Lung microvascular endothelial cell (primary cell): Measurements from ENCODE around the gene HIVEP1. TPM values are rescaled to one million over a fixed set of nuclear protein-coding genes. Genes with fewer than 3 reads are reported as not detected.
A peak's percentile ranks its signal among the peaks of the same experiment; 100 is the strongest.

Experiments
- DNase-seq, 2 donors: peaks; one replicate each; pipeline versions ENCODE4 v3.0.0 to v3.0.0-alpha.2; 2010; ENCODE audit warnings: low read depth in 2 of 2
- total RNA-seq: library from RNA; depleted of rRNA; stranded (reverse); fragments of >200 nt; gene quantifications from 2 replicates; pipeline ENCODE4 v1.2.1, GENCODE V29; 2014

Gene HIVEP1
- total RNA-seq, 1 donor from 2014 or later = 8.5 TPM

- no peak for DNase-seq
Measured at GRCh38 chr6:12116264-12116800, 104.2 kb downstream of the HIVEP1 start.

GRCh38 chr6:12116978-12117377, 104.9 kb downstream of the HIVEP1 start:
- DNase-seq = no peak

- no peak for DNase-seq
Measured at GRCh38 chr6:12118607-12119006, 106.5 kb downstream of the HIVEP1 start.

GRCh38 chr6:12119085-12119588, 107.0 kb downstream of the HIVEP1 start:
- DNase-seq = no peak

DNA sequence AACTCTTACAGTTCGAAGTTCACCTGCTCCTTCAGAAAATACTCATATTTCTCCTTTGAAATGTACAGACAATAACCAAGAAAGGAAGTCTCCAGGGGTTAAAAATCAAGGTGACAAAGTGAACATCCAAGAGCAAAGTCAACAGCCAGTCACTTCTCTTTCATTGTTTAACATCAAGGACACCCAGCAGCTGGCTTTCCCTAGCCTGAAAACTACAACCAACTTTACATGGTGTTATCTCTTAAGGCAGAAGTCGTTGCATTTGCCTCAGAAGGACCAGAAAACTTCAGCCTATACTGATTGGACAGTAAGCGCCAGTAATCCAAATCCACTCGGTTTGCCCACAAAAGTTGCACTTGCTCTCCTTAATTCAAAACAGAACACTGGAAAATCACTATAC, 113.3 kb downstream of the HIVEP1 start:
- DNase-seq = no peak

DNA sequence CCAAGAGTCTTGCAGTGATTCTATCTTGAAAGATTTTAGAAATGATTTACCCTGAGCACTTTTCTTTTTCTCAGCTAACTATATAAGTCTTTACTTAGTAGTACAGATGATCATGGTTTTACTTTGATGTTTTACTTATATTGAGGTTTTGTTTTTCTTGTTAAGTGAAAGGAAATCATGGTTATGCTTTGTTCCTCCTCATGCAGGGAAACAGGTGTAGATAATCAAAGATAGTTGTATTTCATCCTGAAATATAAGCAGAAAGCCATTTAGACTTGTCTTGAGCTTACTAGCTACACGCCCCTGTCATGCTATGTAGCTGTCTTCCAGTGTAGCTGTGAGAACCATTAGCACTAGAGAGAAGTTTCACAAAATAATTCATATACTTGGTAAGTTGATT, 113.9 kb downstream of the HIVEP1 start:
- no peak for DNase-seq

GRCh38 chr6:12129523-12129922, 117.4 kb downstream of the HIVEP1 start:
- DNase-seq = no peak

- DNase-seq = peak in 1 of 2 donors; percentile 48
Measured at GRCh38 chr6:12132351-12133222, 120.5 kb downstream of the HIVEP1 start.

- DNase-seq = no peak
Measured at GRCh38 chr6:12134581-12134980, 122.5 kb downstream of the HIVEP1 start.

- DNase-seq = no peak
Measured at GRCh38 chr6:12134991-12135390, 122.9 kb downstream of the HIVEP1 start.

DNA sequence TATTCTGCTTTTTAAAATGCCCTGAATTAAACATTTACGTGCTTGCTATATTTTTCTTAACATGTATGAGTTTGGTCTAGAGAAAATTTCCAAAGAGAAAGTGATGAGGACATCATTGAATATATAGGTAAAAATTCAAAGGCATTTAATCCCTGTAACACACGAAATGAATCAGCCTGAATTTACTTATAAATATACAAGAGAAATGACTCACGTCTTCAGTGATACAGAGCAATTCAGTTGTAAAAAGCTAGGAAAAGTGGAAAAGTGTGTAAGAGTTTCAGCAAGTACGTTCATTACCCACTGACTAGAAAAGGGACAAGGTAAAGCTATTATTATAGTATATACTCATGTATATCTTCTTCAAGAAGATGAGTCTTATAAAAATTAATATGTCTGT, 124.8 kb downstream of the HIVEP1 start:
- DNase-seq = peak in 1 of 2 donors; percentile 47

DNA sequence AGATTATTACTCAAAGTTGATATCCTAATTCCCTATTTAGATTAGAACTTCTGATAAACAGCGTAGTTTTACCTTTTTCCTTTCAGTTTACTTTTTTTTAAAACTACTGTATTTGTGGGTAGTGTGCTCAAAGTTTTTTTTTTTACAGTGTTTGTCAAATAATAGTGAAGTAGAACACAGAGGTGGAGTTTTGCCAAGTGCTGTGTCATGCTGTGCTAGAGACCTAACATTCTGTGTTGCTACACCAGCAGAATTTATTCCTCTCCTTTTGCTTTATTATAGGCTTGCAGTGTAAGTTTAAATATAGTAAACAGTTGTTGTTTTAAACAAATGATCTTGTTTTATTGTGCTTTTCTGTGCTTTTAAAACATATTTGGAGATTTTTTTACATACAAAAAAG, 125.4 kb downstream of the HIVEP1 start:
- DNase-seq = peak; percentile 85 to 90

GRCh38 chr6:12138381-12138780, 126.3 kb downstream of the HIVEP1 start:
- DNase-seq = no peak

- no peak for DNase-seq
Measured at GRCh38 chr6:12138936-12139335, 126.8 kb downstream of the HIVEP1 start.

DNA sequence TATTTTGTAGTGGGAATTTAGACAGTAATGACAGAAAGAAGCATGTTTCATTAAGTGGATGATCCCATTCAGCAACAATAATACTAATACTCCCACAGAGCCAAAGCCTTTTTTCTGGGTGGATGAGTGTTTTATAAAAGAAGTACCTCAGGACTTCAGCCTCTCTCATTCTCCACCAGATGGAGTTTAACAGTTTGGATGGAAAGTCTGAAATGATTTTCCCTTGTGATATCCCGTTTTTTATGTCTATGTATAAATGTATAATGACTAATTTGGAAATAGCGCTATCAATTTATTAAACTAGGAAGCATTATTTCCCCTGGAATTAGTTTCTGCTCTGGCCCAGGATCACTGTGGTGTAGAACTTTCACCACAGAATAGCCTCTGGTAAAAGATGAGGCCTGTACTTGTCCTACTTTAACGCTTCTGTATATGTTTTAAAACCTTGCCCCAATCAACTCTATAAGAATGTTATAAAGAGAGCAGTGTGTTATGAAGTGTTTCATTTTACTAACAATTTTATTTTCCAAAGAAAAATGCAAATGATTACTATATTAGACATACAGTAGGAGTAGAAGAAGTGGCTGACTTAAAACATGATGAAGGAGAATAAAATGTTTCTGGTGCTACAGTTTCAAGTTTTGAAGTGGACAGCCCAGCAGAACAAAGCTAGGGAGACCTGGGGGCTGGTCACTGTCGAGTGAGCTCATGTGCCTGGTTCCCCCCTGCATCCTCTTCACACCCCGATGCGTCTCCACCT, 135.6 kb downstream of the HIVEP1 start:
- DNase-seq = peak; percentile 24 to 51

DNA sequence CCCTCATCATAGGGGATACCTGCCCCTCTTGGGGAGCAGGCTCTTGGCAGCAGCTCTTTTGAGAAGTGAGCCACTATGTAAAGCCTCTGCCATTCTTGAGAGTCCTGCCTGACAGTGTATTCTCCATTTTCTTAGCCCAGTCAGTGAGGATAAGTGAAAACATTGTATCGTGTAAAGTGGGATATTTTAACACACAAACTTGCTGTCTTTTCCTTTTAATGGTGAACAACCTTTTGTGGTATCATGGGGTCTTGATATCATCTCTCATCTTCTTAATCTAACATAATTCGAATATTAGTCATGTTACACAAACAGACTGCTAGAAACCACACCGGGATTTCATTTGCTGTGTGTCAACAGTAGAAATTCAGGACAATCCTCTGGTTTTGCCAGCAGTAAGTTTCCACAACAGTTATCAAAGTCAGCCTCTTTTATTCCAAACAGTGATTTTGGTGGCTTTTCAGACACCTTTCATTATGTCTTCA, 136.2 kb downstream of the HIVEP1 start:
- DNase-seq = peak; percentile 28 to 63

DNA sequence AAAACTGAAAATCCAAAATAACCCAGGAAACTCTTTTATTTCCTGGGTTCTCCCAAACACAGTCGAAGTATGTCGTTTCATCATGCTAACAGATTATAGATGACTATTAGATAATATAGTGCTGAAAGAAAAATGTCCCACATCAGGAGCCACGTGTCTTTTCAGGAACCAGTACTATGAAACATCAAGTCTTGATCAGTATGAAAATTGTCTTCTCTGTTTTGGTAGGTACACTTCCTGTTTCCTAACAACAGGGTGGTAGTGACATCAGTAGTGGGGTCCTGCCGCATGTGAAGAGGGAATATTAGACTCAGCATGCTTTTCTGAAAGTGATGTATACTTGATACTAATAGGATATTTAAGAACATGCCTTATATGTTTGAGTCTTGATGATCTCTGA, 136.7 kb downstream of the HIVEP1 start:
- DNase-seq = no peak

DNA sequence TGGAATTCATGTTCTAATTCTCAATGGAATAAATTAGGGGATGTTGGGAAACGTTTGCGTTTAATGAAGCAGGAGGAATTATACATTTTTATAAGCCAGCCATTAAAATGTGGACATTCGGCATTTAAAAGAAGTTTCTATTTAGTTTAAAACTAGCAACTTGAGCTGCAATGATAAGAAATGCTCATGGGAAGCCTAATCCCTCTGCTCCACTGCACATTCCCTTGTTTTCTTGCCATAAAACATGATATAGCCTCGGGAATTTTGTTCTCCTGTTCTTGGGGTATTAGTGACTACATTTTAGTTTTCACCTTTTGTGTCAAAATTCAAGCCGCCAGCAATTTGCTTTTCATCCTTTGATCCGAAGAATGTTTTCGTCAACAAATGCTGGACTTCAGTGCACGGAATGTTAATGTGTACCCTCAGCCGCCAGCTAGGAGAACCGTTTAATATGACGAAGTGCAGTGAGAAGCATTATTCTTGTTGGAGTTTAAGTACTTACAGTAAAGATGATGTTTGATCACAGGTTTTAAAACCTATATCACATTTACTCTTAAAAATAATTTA, 137.9 kb downstream of the HIVEP1 start:
- DNase-seq = no peak

GRCh38 chr6:12150812-12151432, 138.8 kb downstream of the HIVEP1 start:
- DNase-seq = peak in 1 of 2 donors; percentile 70

DNA sequence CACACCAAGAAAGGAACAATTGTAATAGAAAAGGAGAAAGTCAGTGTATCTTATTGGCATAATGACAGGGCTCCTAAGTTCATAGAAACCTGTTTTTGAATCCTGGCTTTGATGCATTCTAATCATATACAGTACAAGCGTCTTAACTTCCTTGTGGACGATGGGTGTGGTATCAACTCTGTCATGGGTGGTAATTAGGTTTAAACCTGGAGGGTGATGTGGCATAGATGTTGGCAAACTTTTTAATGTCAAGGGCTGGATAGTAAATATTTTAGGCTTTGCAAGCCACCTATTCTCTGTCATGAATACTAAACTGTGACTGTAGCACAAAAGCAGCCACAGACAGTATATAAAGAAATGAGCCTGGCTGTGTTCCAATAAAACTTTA, 139.3 kb downstream of the HIVEP1 start:
- no peak for DNase-seq
